ENCODE results near the gene GLT8D2. TPM values are rescaled to one million over a fixed set of nuclear protein-coding genes. Genes with fewer than 3 reads are reported as not detected.

The GLT8D2 gene
- total RNA-seq, 5 donors from 2014 or later (not counting 1 experiment from before 2014, with no cell fraction given), result 0.29 TPM; not detected in 4

DNA sequence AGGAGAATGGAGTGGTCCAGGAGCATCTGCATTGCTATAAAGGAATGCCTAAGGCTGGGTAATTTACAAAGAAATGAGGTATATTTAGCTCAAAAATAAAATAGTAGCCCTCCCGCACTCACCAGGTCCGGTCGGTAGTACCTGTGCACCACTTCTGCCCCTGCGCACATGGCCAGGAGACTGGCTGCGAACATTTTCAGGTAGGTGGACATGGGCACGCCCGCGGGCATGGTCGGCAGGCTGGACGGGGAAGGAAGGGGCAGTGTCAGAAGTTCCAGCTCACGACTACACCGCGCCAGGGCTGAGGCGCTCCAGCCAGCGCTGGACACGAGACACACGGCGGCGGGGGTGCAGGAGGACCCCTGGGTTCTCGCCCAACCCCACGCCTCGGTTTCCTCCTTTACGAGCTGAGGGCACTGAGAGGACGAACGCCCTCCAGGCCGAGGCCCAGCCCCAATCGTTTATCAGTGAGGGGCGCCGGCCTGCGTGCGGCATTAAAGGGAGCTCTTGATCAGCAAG is 93.4 kb downstream of the GLT8D2 start:
- DNase-seq (peak in 3 of 35 experiments; percentile 2 to 11 (median 5)), ATAC-seq (replicated peaks in 1 of 4) (peak in 3 of 4 experiments; percentile 6 to 8 (median 7))
- Histone ChIP-seq H3K4me1 (ENCODE audit: control insufficient read depth in 1 of 2, extremely low read depth in 1 of 2, insufficient read depth in 2 of 2, low read length in 2 of 2) (peaks cover 4 to 21% of the 10 kb centered on the region in 2 experiments), H3K9me3 (no peaks in the 10 kb centered on the region), H3K36me3 (ENCODE audit: control insufficient read depth in 2 of 2, extremely low read depth in 1 of 2, insufficient read depth in 1 of 2, low read length in 1 of 2) (peaks cover 3 to 27% of the 10 kb centered on the region in 2 donors), H3K4me3 (ENCODE audit: control insufficient read depth in 1 of 2, extremely low read depth in 1 of 2, low read length in 1 of 2) (peak overlapping the region; percentile 72 to 87), H3K27ac (ENCODE audit: low read length) (peak overlapping the region; percentile 72), H3K27me3 (replicated peaks in 1 of 2; ENCODE audit: control insufficient read depth in 2 of 2, extremely low read depth in 1 of 2, insufficient read depth in 2 of 2, low read length in 1 of 2) (no peaks in the 10 kb centered on the region)
- Mint-ChIP-seq H3K27ac (peak overlapping the region; percentile 98 to 99), H3K36me3 (peaks cover 16% of the 10 kb centered on the region), H3K27me3 (no peaks in the 10 kb centered on the region), H3K4me1 (peaks cover 37 to 47% (median 44%) of the 10 kb centered on the region in 3 donors), H3K4me3 (peak overlapping the region; percentile 97 to 98 (median 98)), H3K9me3 (no peaks in the 10 kb centered on the region)
- WGBS (ENCODE audit: insufficient coverage), result under 1% methylated on average over 28 of the region's 31 CpGs
- CTCF ChIA-PET, result interaction anchor here (0.5 to 2.0 kb wide), 4 partner anchors 9 to 69 kb away, joined by 3 to 11 read pairs (median 6); partner anchors contain the start of genes HSP90B1 (in 1 of the 2) and TDG (in 1 of the 2)
- POLR2A ChIA-PET, result interaction anchor here (0.5 to 1.4 kb wide), 9 partner anchors 9 to 181 kb away, joined by 3 to 11 read pairs (median 3); partner anchors contain the start of genes HSP90B1 (in 1 of the 2) and TDG (in 1 of the 2)

DNA sequence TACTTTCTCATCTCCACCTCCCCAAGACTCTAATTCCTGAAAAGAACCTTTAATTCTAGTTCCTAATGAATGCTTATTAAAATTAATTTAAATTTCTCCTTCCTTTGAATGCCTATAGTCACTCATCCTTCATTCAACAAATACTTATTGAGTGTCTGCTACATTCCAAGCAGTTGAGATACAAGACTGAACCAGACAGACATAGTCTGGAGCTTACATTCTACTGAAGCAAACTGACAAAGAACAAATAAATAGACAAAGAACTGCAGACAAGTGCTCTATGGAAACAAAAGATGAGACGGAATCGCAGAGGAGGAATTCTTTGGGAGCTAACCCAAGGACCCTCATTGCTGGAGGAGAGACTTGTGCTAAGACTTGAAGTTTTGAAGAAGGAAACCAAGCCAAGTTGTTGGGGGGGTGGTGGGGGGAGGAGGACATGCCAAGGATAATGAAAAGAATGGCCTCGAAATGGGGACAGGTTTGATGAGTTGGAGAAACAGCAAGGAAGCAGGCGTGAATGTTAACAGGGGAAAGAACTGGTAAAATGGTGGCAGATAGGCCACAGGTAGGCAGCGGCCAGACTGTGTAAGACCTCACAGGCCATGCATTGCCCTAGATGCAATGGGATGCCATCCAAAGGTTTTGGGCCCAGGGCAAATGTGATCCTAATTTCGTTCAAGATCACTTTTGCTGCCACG is 94.0 kb downstream of the GLT8D2 start:
- peaks cover 37 to 47% (median 44%) of the 10 kb centered on the region in 3 donors for H3K4me1 Mint-ChIP-seq
- POLR2A ChIA-PET, result interaction anchor here (0.5 to 1.4 kb wide), 7 partner anchors 9 to 182 kb away, joined by 3 to 11 read pairs (median 4); partner anchors contain the start of genes HSP90B1 (in 1 of the 2) and TDG (in 1 of the 2)
- DNase-seq, result no peak

GRCh38 chr12:103952497-103952896 is 97.5 kb downstream of the GLT8D2 start:
- no peak overlapping the region for H3K27ac ChIP-seq (ENCODE audit: low read length)
- H3K27me3 ChIP-seq (replicated peaks in 1 of 2; ENCODE audit: control insufficient read depth in 2 of 2, extremely low read depth in 1 of 2, insufficient read depth in 2 of 2, low read length in 1 of 2), result no peaks in the 10 kb centered on the region
- Mint-ChIP-seq H3K27me3 (no peaks in the 10 kb centered on the region), H3K27ac (peak overlapping the region; percentile 57 to 61), H3K36me3 (peaks cover 33% of the 10 kb centered on the region), H3K4me1 (peaks cover 45 to 51% (median 45%) of the 10 kb centered on the region in 3 donors), H3K4me3 (no peak overlapping the region), H3K9me3 (no peaks in the 10 kb centered on the region)
- H3K4me3 ChIP-seq (ENCODE audit: control insufficient read depth in 1 of 2, extremely low read depth in 1 of 2, low read length in 1 of 2), result no peak overlapping the region
- peaks cover 4 to 19% of the 10 kb centered on the region in 2 experiments for H3K4me1 ChIP-seq (ENCODE audit: control insufficient read depth in 1 of 2, extremely low read depth in 1 of 2, insufficient read depth in 2 of 2, low read length in 2 of 2)
- ChIA-PET CTCF (interaction anchor here in 1 of 2 donors (1.8 kb wide), 1 partner anchor 14 kb away, joined by 5 read pairs; no protein-coding TSS in a partner anchor), POLR2A (interaction anchor here in 1 of 2 donors (0.5 kb wide), 1 partner anchor 14 kb away, joined by 4 read pairs; no protein-coding TSS in a partner anchor)
- no peaks in the 10 kb centered on the region for H3K9me3 ChIP-seq
- no peak for DNase-seq
- no CpG with 5 or more reads among the region's 1 CpG for WGBS (ENCODE audit: insufficient coverage)
- no peak for ATAC-seq (replicated peaks in 1 of 4)
- H3K36me3 ChIP-seq (ENCODE audit: control insufficient read depth in 2 of 2, extremely low read depth in 1 of 2, insufficient read depth in 1 of 2, low read length in 1 of 2), result peaks cover 3 to 65% of the 10 kb centered on the region in 2 donors

More for the DNA sequence above, 94.0 kb downstream of the GLT8D2 start:
- Mint-ChIP-seq H3K9me3 (no peaks in the 10 kb centered on the region), H3K36me3 (peaks cover 16% of the 10 kb centered on the region), H3K27me3 (no peaks in the 10 kb centered on the region), H3K27ac (peak overlapping the region; percentile 98 to 99), H3K4me3 (peak overlapping the region; percentile 97 to 98 (median 98))
- 51% methylated on average over 7 of the region's 7 CpGs for WGBS (ENCODE audit: insufficient coverage)
- Histone ChIP-seq H3K4me1 (ENCODE audit: control insufficient read depth in 1 of 2, extremely low read depth in 1 of 2, insufficient read depth in 2 of 2, low read length in 2 of 2) (peaks cover 4 to 21% of the 10 kb centered on the region in 2 experiments), H3K9me3 (no peaks in the 10 kb centered on the region), H3K27ac (ENCODE audit: low read length) (peak overlapping the region; percentile 1), H3K27me3 (replicated peaks in 1 of 2; ENCODE audit: control insufficient read depth in 2 of 2, extremely low read depth in 1 of 2, insufficient read depth in 2 of 2, low read length in 1 of 2) (no peaks in the 10 kb centered on the region), H3K4me3 (ENCODE audit: control insufficient read depth in 1 of 2, extremely low read depth in 1 of 2, low read length in 1 of 2) (peak overlapping the region; percentile 72 to 87), H3K36me3 (ENCODE audit: control insufficient read depth in 2 of 2, extremely low read depth in 1 of 2, insufficient read depth in 1 of 2, low read length in 1 of 2) (peaks cover 3 to 31% of the 10 kb centered on the region in 2 donors)
- no peak for ATAC-seq (replicated peaks in 1 of 4)
- CTCF ChIA-PET, result interaction anchor here in 1 of 2 donors (0.9 to 2.0 kb wide), 4 partner anchors 10 to 26 kb away, joined by 3 to 11 read pairs (median 6); partner anchors contain the start of genes HSP90B1 and TDG

- Histone ChIP-seq H3K36me3 (ENCODE audit: control insufficient read depth in 2 of 2, extremely low read depth in 1 of 2, insufficient read depth in 1 of 2, low read length in 1 of 2) (peaks cover 3 to 95% of the 10 kb centered on the region in 2 donors), H3K27me3 (replicated peaks in 1 of 2; ENCODE audit: control insufficient read depth in 2 of 2, extremely low read depth in 1 of 2, insufficient read depth in 2 of 2, low read length in 1 of 2) (no peaks in the 10 kb centered on the region), H3K27ac (ENCODE audit: low read length) (no peak overlapping the region), H3K4me1 (ENCODE audit: control insufficient read depth in 1 of 2, extremely low read depth in 1 of 2, insufficient read depth in 2 of 2, low read length in 2 of 2) (no peaks in the 10 kb centered on the region), H3K9me3 (no peaks in the 10 kb centered on the region), H3K4me3 (ENCODE audit: control insufficient read depth in 1 of 2, extremely low read depth in 1 of 2, low read length in 1 of 2) (no peak overlapping the region)
- ChIA-PET POLR2A (interaction anchor here in 1 of 2 donors (0.6 kb wide), 1 partner anchor 19 kb away, joined by 4 read pairs; the partner anchor contains the start of gene HSP90B1), CTCF (interaction anchor here (0.8 to 1.4 kb wide), 3 partner anchors 13 to 25 kb away, joined by 3 to 4 read pairs (median 3); partner anchors contain the start of gene TDG (in 1 of the 2))
- DNase-seq (no peak), ATAC-seq (replicated peaks in 1 of 4) (peak in 2 of 4 experiments; percentile 31 to 36)
- Mint-ChIP-seq H3K4me3 (no peak overlapping the region), H3K27me3 (no peaks in the 10 kb centered on the region), H3K9me3 (no peaks in the 10 kb centered on the region), H3K4me1 (peaks cover 19 to 26% (median 22%) of the 10 kb centered on the region in 3 donors), H3K27ac (peak overlapping the region; percentile 52 to 66), H3K36me3 (peaks cover 57% of the 10 kb centered on the region)
- 85% methylated on average over 6 of the region's 13 CpGs for WGBS (ENCODE audit: insufficient coverage)
Measured at GRCh38 chr12:103948746-103949406, 101.1 kb downstream of the GLT8D2 start.

- Mint-ChIP-seq H3K36me3 (peaks cover 57% of the 10 kb centered on the region), H3K4me1 (peaks cover 12 to 23% (median 23%) of the 10 kb centered on the region in 3 donors), H3K9me3 (no peaks in the 10 kb centered on the region), H3K27ac (peak overlapping the region; percentile 52 to 57), H3K27me3 (no peaks in the 10 kb centered on the region), H3K4me3 (no peak overlapping the region)
- H3K36me3 ChIP-seq (ENCODE audit: control insufficient read depth in 2 of 2, extremely low read depth in 1 of 2, insufficient read depth in 1 of 2, low read length in 1 of 2), result peaks cover 3 to 95% of the 10 kb centered on the region in 2 donors
- CTCF ChIA-PET, result interaction anchor here (0.6 to 1.4 kb wide), 3 partner anchors 14 to 266 kb away, joined by 3 to 5 read pairs (median 3); no protein-coding TSS in a partner anchor
- POLR2A ChIA-PET, result no interaction called here
- DNase-seq, result no peak
- H3K4me1 ChIP-seq (ENCODE audit: control insufficient read depth in 1 of 2, extremely low read depth in 1 of 2, insufficient read depth in 2 of 2, low read length in 2 of 2), result no peaks in the 10 kb centered on the region
- H3K9me3 ChIP-seq, result no peaks in the 10 kb centered on the region
- no peak for ATAC-seq (replicated peaks in 1 of 4)
- H3K4me3 ChIP-seq (ENCODE audit: control insufficient read depth in 1 of 2, extremely low read depth in 1 of 2, low read length in 1 of 2), result no peak overlapping the region
- H3K27ac ChIP-seq (ENCODE audit: low read length), result no peak overlapping the region
- WGBS (ENCODE audit: insufficient coverage), result 92% methylated on average over 2 of the region's 7 CpGs
- no peaks in the 10 kb centered on the region for H3K27me3 ChIP-seq (replicated peaks in 1 of 2; ENCODE audit: control insufficient read depth in 2 of 2, extremely low read depth in 1 of 2, insufficient read depth in 2 of 2, low read length in 1 of 2)
Measured at GRCh38 chr12:103947871-103948555, 102.0 kb downstream of the GLT8D2 start.
